ENCODE measurements around the gene KRT80.

Gene KRT80

DNA sequence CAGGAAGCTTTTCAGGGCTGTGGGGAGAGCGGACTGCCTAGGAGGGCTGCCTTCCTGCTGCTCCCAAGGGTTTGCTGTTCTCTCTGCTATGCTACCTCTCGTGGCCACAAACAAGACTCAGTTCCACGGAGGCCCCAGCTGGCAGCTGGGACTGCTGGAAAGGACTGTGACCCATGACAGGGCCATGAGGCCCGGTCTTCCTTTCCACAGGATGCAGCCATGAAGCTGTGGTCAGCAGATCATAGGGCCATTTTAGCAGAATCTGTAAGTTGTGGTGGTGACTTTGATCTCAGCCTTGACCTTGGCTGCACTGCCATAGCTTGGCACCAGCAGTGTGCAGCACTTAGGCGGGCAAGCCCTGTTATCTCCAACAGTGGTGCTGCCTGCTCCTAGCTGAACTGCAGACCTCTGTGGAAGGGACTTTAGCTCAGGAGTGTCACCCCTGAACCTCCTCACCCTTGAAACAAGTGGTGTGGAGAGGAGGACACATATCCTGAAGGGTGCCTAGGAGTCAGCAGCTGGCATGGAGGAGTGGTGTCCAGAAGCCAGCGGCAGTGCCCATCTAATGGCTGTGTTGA lies 12.3 kb downstream of the KRT80 start:
- DNase-seq = no peak
- no peak for TF ChIP-seq POLR2A (IDR thresholded peaks at IDR 0.05; ENCODE audit: low read length)
- no peak for TF ChIP-seq GATA1 (IDR thresholded peaks at IDR 0.05; ENCODE audit: low read depth, low read length)

DNA sequence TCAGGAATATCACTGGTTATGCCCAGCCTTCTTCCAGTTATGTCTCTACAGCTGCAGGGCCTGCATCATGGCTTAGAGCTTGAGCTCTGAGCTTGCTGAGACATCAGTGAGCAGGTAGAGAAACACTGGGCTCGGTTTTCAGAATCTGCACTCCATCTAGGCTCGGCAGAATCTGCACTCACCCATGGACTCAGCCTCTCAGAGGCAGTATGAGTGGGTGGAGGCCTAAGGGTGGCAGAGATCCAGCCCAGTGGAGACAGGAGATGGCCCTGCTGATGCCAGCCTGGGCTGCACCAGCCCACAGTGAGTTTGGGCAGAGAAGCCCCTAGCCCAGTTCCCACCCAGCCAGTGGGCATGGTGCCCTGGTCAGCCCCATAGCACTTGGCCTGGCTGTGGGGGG lies 12.8 kb downstream of the KRT80 start:
- no peak for DNase-seq
- no peak for TF ChIP-seq GATA1 (IDR thresholded peaks at IDR 0.05; ENCODE audit: low read depth, low read length)
- TF ChIP-seq POLR2A (IDR thresholded peaks at IDR 0.05; ENCODE audit: low read length) = no peak

DNA sequence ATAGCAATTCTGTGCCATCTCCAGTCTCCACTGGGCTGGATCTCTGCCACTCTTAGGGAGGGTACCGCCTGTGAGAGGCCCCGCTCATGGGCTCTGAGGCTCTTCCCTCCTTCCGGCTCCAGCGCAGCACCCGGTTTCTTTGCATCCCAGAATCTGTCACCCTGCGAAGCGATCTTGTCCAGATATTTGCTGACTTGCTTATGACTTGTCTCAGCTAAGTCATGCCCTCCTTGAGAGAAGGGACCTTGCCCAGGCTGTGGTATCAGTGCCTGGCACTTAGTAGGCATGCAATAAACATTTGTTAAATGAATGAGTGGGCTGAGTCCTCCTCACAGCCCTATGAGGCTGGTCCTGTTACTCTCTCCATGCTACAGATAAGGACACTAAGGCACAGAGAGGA lies 13.4 kb downstream of the KRT80 start:
- no peak for TF ChIP-seq POLR2A (IDR thresholded peaks at IDR 0.05; ENCODE audit: low read length)
- DNase-seq = no peak

DNA sequence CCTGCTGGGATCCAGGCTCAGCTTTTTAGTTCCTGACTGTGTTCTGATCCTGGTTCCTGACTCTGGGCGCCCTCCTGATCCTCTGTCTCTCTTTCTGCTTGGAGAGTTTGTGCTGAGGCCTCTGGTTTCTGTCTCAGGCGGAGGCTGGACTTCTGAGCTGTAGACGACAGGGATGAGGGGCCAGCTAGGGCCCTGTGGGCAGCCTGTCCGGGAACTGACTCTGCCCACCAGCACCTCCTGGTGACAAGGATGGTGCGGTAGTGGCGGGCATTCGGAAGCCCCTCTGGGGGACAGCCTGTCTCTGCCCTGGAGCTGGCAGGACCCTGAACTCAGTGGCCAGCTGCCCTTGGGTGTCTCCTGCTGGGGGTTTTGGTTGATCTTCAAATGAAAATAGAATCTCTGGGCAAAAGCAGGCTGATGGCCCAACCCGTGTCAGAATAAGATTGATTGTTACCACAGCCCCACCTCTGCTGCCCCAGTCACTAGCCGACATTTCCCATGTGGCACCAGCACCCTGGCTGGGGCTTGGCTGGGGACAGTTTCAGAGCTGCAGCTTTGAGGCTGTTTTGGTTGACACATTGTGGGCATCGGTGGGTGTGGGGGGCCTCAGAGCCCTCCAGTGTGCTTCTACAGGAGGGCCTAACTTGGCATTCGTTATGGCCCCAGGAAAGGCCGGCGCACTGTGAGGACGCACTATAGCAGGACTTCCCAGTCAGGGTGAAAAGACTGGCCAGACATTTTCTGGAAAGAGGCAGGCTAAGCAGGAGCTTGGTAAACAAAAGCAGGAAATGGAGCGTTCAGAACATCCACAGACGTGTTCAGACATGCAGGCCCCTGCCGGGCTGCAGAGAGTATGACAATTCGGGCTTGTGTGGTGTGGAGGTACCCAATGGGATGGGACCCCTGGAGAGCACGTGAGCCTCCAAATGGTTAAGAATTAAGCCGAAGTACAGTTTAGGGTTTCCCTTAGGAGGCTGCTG lies 16.2 kb downstream of the KRT80 start:
- DNase-seq = no peak
- TF ChIP-seq POLR2A (IDR thresholded peaks at IDR 0.05; ENCODE audit: low read length) (no peak), GATA1 (IDR thresholded peaks at IDR 0.05; ENCODE audit: low read depth, low read length) (no peak)

DNA sequence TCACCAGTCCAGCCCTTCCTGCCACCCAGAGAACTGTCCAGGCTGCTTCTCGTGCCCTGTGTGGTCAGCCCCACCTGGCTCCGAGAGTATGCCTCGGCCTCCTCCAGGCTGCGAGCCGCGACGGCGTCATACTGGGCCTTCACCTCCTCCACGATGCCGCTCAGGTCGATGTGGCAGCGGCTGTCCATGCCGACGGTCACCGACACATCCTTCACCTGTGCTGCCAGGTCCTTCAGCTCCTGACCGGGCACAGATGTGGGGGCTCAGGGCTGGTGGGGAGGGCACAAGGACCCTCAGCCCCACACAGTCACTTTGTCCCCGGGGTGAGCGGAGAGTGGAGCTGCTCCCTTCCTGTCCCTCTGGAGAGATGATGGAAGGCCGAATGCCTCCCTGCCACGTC lies 18.3 kb downstream of the KRT80 start:
- no peak for TF ChIP-seq GATA1 (IDR thresholded peaks at IDR 0.05; ENCODE audit: low read depth, low read length)
- TF ChIP-seq POLR2A (IDR thresholded peaks at IDR 0.05; ENCODE audit: low read length) = no peak
- no peak for DNase-seq

DNA sequence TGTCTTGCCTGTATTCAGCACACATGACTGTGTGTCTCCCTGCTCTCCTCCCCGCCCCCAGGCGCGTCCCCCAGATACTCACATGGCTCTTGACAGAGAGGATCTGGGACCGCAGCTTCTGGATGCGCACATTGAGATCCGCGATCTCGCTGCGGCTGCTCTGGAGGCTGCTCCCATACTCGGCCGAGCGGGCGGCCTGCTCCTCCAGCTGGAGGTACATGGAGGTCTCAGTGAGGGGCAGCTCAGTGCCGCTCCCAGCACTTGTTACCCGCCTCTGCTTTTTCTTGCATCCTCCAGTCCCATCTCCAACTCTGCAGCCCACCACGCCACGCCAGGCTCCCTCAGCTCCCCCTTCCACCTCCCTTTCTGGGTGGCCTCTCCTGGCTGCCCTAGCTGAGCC lies 18.9 kb downstream of the KRT80 start:
- TF ChIP-seq POLR2A (IDR thresholded peaks at IDR 0.05; ENCODE audit: low read length) (no peak), GATA1 (IDR thresholded peaks at IDR 0.05; ENCODE audit: low read depth, low read length) (no peak)
- DNase-seq = no peak

DNA sequence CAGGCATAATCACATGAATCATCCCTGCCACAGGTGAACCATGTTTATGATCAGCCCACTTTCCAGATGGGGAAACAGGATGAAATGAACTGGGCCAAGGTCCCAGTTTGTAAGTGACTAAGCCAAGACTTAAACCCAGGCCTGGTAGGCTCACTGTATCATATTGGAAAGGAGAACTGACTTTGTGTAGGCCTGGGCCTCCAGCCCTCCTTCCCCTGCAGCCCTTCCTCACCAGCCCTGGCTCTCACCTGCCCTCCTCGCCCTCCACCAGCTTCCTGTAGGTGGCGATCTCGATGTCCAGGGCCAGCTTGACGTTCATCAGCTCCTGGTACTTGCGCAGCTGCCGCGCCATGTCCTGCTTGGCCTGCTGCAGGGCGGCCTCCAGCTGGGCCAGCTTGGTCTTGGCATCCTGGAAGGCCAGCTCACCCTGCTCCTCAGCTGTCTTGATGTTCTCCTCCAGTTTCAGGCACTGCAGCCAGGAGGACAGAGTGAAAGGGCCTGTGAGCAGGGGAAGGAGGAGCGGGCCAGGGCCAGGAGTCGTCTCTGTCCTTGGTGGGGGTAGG lies 19.8 kb downstream of the KRT80 start:
- DNase-seq = no peak
- TF ChIP-seq GATA1 (IDR thresholded peaks at IDR 0.05; ENCODE audit: low read depth, low read length) = no peak
- no peak for TF ChIP-seq POLR2A (IDR thresholded peaks at IDR 0.05; ENCODE audit: low read length)

DNA sequence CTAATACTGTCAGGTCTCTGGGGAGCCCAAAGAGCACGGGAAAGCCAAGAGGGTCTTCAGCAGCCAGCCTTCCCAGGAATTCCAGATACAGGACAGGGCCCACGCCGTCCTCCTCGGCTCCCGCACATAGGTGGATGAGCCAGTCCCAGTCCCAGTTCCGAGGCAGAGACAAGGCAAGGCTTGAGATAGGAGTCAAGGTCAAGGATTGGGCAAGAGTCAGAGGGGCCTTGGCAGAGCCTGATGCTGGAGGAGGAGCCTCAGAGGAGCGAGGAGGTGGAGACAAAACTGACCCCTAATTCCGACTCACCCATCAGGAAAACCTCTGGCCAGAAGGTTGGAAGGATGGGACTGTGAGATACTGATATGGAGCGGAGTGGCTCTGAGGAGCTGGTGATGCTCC lies 21.0 kb downstream of the KRT80 start:
- TF ChIP-seq POLR2A (IDR thresholded peaks at IDR 0.05; ENCODE audit: low read length) = no peak
- no peak for TF ChIP-seq GATA1 (IDR thresholded peaks at IDR 0.05; ENCODE audit: low read depth, low read length)
- no peak for DNase-seq

DNA sequence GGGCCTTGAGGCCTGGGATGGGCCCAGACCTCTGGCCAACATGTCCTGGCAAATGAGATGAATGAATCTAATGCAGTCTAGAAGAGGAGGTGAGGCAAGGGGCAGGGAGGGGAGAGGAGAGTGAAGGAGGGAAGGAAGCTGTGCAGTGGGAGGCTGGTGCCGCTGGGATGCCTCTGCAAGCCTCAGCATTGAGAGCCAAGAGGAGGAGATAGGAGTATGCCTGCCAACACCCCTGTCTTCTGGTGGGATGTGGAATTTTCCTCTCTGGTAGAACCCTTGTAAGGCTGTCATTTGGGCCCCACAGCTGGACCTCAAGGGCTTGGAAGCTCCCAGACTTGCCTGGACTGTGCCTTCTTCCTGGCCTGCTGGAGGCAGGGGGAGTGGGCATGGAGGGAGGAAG lies 21.9 kb downstream of the KRT80 start:
- no peak for DNase-seq
- TF ChIP-seq POLR2A (IDR thresholded peaks at IDR 0.05; ENCODE audit: low read length) = no peak
- TF ChIP-seq GATA1 (IDR thresholded peaks at IDR 0.05; ENCODE audit: low read depth, low read length) = no peak

DNA sequence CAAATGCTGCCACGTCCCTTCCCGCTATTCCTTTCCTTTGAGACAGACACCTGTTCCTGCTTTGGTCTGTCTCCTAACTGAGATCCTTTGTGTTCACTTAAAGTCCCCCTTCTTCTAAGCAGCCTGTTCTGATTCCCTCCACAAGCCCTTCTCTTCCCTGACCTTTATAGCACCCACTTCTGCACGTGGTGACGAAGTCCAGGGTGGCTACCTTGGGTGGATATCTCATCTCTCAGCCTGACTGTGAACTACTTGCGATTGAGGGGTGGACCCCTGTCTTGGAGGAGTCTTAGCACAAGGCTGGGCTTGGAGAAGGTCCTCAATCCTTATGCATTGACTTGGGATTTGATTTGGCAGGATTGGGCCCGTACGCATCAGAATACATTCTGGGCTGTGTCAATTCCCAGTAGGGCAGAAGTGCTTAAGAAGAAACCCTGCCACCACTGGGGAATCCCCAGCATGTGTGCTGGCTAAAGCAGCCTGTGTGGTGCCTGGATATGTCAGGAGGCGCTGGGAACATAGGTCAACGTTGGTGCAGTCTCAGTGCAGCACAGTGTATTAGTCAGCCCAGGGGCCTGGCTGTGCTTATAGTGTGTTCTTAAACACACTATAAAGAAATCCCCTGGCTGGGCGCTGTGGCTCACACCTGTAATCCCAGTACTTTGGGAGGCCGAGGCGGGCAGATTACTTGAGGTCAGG lies 23.6 kb downstream of the KRT80 start:
- DNase-seq = no peak
- TF ChIP-seq POLR2A (IDR thresholded peaks at IDR 0.05; ENCODE audit: low read length) (no peak), GATA1 (IDR thresholded peaks at IDR 0.05; ENCODE audit: low read depth, low read length) (no peak)

DNA sequence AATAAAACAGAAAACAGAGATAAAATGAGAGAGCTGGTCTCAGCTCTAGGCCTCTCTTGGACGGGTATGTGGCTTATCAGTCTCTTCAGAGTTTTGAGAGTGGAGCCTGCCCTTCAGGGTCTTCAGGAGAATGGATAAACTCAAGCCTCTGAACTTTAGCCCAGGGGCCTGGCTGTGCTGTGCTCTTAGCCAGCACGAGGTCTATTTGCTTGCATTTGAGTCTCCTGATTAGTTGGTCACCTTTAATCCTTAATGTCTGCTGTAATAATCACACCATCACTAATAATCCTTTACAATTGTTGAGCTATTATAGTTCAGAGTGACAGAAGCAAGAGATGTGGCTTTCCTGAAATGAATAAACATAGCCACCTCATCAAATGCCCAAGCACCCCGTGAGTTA lies 24.3 kb downstream of the KRT80 start:
- TF ChIP-seq GATA1 (IDR thresholded peaks at IDR 0.05; ENCODE audit: low read depth, low read length) = no peak
- TF ChIP-seq POLR2A (IDR thresholded peaks at IDR 0.05; ENCODE audit: low read length) = no peak
- no peak for DNase-seq

DNA sequence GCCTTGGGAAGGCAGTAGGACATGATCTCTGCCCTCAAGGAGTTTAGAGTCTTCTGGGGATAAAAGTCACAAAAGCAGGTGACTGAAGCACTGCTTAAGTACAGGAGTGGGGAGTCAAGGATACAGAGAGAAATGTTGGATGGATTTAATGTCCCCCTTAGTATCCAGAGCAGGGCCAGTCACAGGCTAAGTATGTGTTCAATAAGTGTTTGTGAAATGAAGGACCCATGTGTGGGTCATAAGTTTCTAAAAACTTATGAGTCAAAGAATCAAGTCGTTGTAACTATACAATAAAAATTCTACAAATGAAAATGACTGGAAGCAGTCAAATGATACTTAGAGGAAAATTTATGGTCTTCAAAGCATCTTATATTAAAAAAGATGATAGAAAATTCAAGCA lies 25.1 kb downstream of the KRT80 start:
- TF ChIP-seq GATA1 (IDR thresholded peaks at IDR 0.05; ENCODE audit: low read depth, low read length) (no peak), POLR2A (IDR thresholded peaks at IDR 0.05; ENCODE audit: low read length) (no peak)
- no peak for DNase-seq

DNA sequence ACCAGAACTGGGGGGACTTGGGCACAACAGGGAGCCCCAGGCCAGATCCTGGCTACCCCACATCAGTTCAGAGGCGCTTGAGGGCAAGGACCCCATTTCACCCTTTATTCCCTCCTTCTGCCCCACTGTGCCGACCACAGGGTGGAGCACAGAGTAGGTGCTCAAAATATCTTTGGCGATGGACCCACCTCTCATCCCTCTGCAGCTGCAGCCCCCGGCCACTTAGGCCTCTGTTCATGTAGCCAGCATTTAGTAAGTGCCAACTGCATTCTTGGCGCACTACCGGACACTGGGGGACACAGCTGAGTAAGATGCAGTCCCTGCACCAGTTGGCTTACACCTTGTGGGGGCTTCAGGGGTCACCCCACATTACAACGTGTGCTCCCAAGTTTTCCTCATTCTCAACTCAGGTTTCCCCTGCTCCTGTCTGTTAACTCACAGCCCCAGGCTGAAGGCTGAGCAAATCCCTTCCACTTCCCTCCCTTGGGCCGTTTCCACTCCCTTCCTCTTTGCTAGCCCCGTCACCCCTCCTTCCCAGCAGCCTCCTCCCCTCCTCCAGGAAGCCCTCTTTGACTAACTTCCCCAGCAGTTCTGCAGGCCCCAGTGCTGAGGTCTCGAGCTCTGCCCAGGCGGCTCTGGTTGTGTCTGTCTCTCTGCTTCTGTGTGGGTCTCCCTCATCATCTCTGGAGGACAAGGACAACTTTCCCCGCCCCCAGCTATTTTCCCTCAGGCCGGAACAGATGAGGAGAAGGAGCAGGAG lies 26.5 kb downstream of the KRT80 start:
- no peak for TF ChIP-seq GATA1 (IDR thresholded peaks at IDR 0.05; ENCODE audit: low read depth, low read length)
- TF ChIP-seq POLR2A (IDR thresholded peaks at IDR 0.05; ENCODE audit: low read length) = no peak
- DNase-seq = no peak

All from erythroblast (primary cell).